ENCODE measurements around the gene PKIB. TPM values are rescaled to one million over a fixed set of nuclear protein-coding genes. Genes with fewer than 3 reads are reported as not detected.

The PKIB gene
- total and polyA plus RNA-seq, 10 of the 15 experiments (the other 5 are each of a cell fraction or from before 2014, with no cell fraction given): 0.20 to 1.8 (median 0.87) TPM

DNA sequence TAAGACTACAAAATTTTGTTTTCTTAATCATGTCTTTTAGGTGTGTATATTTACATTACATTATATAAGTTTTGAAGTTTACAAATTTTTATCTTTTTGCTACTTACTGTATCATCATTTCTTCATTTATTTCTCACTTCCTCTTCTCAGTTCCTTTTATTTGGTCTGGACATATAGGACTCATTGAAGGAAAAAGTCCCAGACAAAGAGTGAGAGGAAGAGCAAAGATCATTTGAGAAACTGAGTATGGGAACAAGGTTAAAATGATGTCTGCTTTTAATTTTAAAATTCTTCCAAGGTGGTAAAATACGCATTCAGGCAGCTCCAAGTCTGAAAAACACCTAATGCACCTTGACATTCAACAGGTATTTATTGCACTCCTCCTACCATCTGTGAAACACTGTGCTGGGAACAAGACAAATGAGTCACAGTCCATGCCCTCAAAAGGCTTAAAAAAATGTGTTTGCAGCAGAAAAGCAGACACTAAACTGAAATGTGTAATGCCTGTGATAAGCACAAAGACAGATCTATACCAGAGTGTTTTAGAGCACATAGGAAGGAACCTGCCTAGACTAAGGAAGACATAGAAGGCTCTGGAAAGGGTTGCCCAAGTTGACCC is 63.2 kb downstream of the PKIB start (continued):
- TF ChIP-seq RAD21 (IDR thresholded peaks at IDR 0.05; ENCODE audit: insufficient read depth, low read depth, low read length): no peak
- no peak for TF ChIP-seq CBX5 (IDR thresholded peaks at IDR 0.05; ENCODE audit: low read depth)
- TF ChIP-seq DPF2 (IDR thresholded peaks at IDR 0.05): peak; percentile 92
- no peak for TF ChIP-seq IRF3 (IDR thresholded peaks at IDR 0.05)
- TF ChIP-seq, protein P1, sequence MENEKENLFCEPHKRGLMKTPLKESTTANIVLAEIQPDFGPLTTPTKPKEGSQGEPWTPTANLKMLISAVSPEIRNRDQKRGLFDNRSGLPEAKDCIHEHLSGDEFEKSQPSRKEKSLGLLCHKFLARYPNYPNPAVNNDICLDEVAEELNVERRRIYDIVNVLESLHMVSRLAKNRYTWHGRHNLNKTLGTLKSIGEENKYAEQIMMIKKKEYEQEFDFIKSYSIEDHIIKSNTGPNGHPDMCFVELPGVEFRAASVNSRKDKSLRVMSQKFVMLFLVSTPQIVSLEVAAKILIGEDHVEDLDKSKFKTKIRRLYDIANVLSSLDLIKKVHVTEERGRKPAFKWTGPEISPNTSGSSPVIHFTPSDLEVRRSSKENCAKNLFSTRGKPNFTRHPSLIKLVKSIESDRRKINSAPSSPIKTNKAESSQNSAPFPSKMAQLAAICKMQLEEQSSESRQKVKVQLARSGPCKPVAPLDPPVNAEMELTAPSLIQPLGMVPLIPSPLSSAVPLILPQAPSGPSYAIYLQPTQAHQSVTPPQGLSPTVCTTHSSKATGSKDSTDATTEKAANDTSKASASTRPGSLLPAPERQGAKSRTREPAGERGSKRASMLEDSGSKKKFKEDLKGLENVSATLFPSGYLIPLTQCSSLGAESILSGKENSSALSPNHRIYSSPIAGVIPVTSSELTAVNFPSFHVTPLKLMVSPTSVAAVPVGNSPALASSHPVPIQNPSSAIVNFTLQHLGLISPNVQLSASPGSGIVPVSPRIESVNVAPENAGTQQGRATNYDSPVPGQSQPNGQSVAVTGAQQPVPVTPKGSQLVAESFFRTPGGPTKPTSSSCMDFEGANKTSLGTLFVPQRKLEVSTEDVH (IDR thresholded peaks at IDR 0.05; ENCODE audit: low read depth, partially characterized antibody): no peak
- no peak for TF ChIP-seq BRCA1 (IDR thresholded peaks at IDR 0.05; ENCODE audit: low read depth, low read length)
- no peak for TF ChIP-seq JUNB (IDR thresholded peaks at IDR 0.05)
- no peak for TF ChIP-seq ZBTB40 (IDR thresholded peaks at IDR 0.05; ENCODE audit: borderline replicate concordance)
- TF ChIP-seq CHD2 (IDR thresholded peaks at IDR 0.05; ENCODE audit: borderline replicate concordance, low read depth, low read length): no peak
- no peak for TF ChIP-seq POLR2AphosphoS5 (IDR thresholded peaks at IDR 0.05; ENCODE audit: low read length)
- no peak for TF ChIP-seq RUNX3 (IDR thresholded peaks at IDR 0.05; ENCODE audit: low read length)
- no peak for TF ChIP-seq ZZZ3 (IDR thresholded peaks at IDR 0.05; ENCODE audit: control insufficient read depth, insufficient read length, low read depth)
- TF ChIP-seq SKIL (IDR thresholded peaks at IDR 0.05; ENCODE audit: low read depth, poor library complexity, severe bottlenecking): no peak
- TF ChIP-seq ZNF622 (IDR thresholded peaks at IDR 0.05): no peak
- no peak for TF ChIP-seq CREM (IDR thresholded peaks at IDR 0.05; ENCODE audit: low read depth)
- peak; percentile 10 for TF ChIP-seq MEF2B (IDR thresholded peaks at IDR 0.05; ENCODE audit: partially characterized antibody, poor library complexity, severe bottlenecking)
- no peak for TF ChIP-seq SIN3A (IDR thresholded peaks at IDR 0.05; ENCODE audit: low read depth, low read length)
- TF ChIP-seq NR2F1 (conservative IDR thresholded peaks at IDR 0.05): no peak
- TF ChIP-seq IKZF2 (IDR thresholded peaks at IDR 0.05): peak; percentile 80 to 86; a peak in 3 of 4 replicates

Measured in GM12878 (cell line).